ENCODE data around the gene GOLIM4.

GOLIM4 gene

DNA sequence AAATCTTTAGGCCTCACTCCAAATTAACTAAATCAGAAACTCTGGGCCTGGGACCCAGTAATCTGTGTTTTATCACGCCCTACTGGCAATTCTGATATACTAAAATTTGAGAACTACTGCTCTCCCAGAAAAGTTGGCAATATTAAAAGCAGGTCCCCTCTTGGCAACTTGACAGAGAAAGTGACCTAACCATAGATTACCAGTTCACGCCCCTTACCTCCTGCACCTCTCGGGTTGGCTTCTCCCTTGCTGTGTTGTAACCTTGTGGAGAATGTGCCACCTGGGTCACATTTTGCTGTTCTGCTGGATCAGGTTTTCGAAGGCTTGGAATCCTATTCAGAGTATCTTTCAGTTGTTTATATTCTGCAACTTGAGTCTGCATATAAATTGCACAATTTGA, 59.1 kb downstream of the GOLIM4 start:
- no peak overlapping the region for H3K4me3 ChIP-seq (ENCODE audit: low read depth, low read length)
- DNase-seq (ENCODE audit: low read depth): no peak
- TF ChIP-seq, protein P1, sequence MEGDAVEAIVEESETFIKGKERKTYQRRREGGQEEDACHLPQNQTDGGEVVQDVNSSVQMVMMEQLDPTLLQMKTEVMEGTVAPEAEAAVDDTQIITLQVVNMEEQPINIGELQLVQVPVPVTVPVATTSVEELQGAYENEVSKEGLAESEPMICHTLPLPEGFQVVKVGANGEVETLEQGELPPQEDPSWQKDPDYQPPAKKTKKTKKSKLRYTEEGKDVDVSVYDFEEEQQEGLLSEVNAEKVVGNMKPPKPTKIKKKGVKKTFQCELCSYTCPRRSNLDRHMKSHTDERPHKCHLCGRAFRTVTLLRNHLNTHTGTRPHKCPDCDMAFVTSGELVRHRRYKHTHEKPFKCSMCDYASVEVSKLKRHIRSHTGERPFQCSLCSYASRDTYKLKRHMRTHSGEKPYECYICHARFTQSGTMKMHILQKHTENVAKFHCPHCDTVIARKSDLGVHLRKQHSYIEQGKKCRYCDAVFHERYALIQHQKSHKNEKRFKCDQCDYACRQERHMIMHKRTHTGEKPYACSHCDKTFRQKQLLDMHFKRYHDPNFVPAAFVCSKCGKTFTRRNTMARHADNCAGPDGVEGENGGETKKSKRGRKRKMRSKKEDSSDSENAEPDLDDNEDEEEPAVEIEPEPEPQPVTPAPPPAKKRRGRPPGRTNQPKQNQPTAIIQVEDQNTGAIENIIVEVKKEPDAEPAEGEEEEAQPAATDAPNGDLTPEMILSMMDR (IDR thresholded peaks at IDR 0.05; ENCODE audit: control insufficient read depth, extremely low read depth, insufficient read depth): no peak

DNA sequence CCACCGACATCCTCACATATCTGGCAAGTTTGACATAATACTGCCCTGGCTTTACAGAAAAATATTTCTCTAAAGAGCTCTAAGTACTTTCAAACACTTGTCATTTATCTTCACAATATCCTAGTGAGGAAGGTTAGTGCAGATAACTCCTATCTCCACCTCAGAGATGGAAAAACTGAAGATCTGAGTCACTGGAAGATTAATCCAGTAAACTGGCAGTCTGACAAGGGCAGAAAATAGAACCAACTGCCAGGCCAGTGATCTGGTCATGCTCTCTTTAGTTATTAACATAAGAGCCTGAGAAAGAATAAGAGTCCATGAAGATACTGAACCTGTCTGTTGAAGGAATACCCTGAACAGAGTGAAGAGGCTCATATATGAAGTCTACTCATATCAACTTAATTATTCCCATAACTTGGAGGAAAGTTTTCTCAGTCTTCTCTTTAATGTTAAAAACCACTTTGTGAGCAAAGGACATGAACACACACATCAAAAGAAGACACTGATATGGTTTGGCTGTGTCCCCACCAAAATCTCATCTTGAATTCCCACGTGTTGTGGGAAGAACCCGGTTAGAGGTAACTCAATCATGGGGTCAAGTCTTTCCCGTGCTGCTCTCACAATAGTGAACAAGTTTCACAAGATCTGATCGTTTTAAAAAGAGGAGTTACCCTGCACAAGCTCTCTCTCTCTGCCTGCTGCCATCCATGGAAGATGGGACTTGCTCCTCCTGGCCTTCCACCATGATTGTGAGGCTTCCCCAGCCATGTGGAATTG, 61.4 kb downstream of the GOLIM4 start:
- no peak for DNase-seq (ENCODE audit: low read depth)
- TF ChIP-seq, protein P1 (IDR thresholded peaks at IDR 0.05; ENCODE audit: control insufficient read depth, extremely low read depth, insufficient read depth): no peak

DNA sequence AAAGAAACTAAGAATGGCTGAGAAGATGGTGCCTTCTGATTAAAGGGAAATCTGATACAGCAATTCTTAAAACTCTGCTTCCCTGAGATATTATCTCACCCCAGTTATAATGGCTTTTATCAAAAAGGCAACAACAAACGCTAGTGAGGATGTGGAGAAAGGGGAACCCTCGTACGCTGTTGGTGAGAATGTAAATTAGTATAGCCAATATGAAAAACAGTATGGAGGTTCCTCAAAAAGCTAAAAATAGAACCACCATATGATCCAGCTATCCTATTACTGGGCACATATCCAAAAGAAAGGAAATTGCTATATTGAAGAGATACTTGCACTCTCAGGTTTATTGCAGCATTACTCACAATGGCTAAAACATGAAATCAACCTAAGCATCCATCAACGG, 65.1 kb downstream of the GOLIM4 start:
- no peak overlapping the region for H3K4me3 ChIP-seq (ENCODE audit: low read depth, low read length)
- DNase-seq (ENCODE audit: low read depth): no peak

More for the DNA sequence above, 61.4 kb downstream of the GOLIM4 start:
- no peak overlapping the region for H3K4me3 ChIP-seq (ENCODE audit: low read depth, low read length)

DNA sequence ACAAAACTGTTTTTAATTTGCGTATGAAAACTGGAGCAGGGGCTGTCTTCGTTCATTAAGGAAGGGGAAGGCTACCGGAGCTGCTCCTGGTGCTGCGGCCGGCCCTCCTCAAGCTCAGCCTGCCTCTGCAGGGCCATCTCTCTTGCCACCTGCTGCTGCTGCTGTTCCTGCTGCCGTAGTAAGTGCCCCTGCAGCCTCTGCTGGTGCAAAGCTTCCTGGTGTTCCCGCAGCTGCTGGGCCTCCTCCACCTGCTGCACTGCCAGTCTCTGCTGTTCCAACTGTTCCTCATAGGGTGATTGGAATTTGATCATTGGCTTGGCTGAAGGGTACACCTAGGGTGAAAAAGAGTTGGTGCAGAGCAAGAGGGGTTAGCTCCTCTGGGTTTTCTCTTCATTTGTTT, 66.0 kb downstream of the GOLIM4 start:
- DNase-seq (ENCODE audit: low read depth): no peak
- no peak overlapping the region for H3K4me3 ChIP-seq (ENCODE audit: low read depth, low read length)

More for the DNA sequence above, 65.1 kb downstream of the GOLIM4 start:
- TF ChIP-seq, protein P1 (IDR thresholded peaks at IDR 0.05; ENCODE audit: control insufficient read depth, extremely low read depth, insufficient read depth): no peak

GRCh38 chr3:168028086-168028485, 67.6 kb downstream of the GOLIM4 start:
- TF ChIP-seq, protein P1 (IDR thresholded peaks at IDR 0.05; ENCODE audit: control insufficient read depth, extremely low read depth, insufficient read depth): no peak
- no peak overlapping the region for H3K4me3 ChIP-seq (ENCODE audit: low read depth, low read length)
- no peak for DNase-seq (ENCODE audit: low read depth)

More for the DNA sequence above, 66.0 kb downstream of the GOLIM4 start:
- TF ChIP-seq, protein P1 (IDR thresholded peaks at IDR 0.05; ENCODE audit: control insufficient read depth, extremely low read depth, insufficient read depth): no peak

- H3K4me3 ChIP-seq (ENCODE audit: low read depth, low read length): no peak overlapping the region
- TF ChIP-seq, protein P1 (IDR thresholded peaks at IDR 0.05; ENCODE audit: control insufficient read depth, extremely low read depth, insufficient read depth): no peak
- DNase-seq (ENCODE audit: low read depth): no peak
Measured at GRCh38 chr3:168026764-168027163, 69.0 kb downstream of the GOLIM4 start.

- no peak overlapping the region for H3K4me3 ChIP-seq (ENCODE audit: low read depth, low read length)
- TF ChIP-seq, protein P1 (IDR thresholded peaks at IDR 0.05; ENCODE audit: control insufficient read depth, extremely low read depth, insufficient read depth): no peak
- DNase-seq (ENCODE audit: low read depth): no peak
Measured at GRCh38 chr3:168025076-168025475, 70.6 kb downstream of the GOLIM4 start.

Measured in LNCaP clone FGC (cell line).